GM18498 (cell line): Measurements from ENCODE around the gene ABCA7.

ENCODE experiments used
- ATAC-seq: cut with Tn5 transposase; IDR thresholded peaks from one replicate; pipeline ENCODE4 v1.9.1; 2021; ENCODE audit warnings: mild to moderate bottlenecking, moderate library complexity; ENCODE audit not compliant: unreplicated experiment

The ABCA7 gene

GRCh38 chr19:1004204-1004802 lies 35.6 kb upstream of the ABCA7 start:
- no peak for ATAC-seq

GRCh38 chr19:1004803-1005664 lies 34.9 kb upstream of the ABCA7 start:
- no peak for ATAC-seq

GRCh38 chr19:1006711-1007398 lies 33.1 kb upstream of the ABCA7 start:
- no peak for ATAC-seq

- ATAC-seq, result no peak
Measured at GRCh38 chr19:1007399-1008251, 32.3 kb upstream of the ABCA7 start.

- ATAC-seq, result no peak
Measured at GRCh38 chr19:1008268-1009040, 31.5 kb upstream of the ABCA7 start.

- no peak for ATAC-seq
Measured at GRCh38 chr19:1009041-1009980, 30.6 kb upstream of the ABCA7 start.

- ATAC-seq, result no peak
Measured at GRCh38 chr19:1009981-1010538, 29.8 kb upstream of the ABCA7 start.

GRCh38 chr19:1010586-1011510 lies 29.1 kb upstream of the ABCA7 start:
- no peak for ATAC-seq

GRCh38 chr19:1011831-1012333 lies 28.0 kb upstream of the ABCA7 start:
- no peak for ATAC-seq

GRCh38 chr19:1012334-1012733 lies 27.6 kb upstream of the ABCA7 start:
- no peak for ATAC-seq

GRCh38 chr19:1013218-1013617 lies 26.7 kb upstream of the ABCA7 start:
- ATAC-seq, result no peak

GRCh38 chr19:1014161-1015060 lies 25.5 kb upstream of the ABCA7 start:
- ATAC-seq, result no peak

GRCh38 chr19:1015061-1015781 lies 24.7 kb upstream of the ABCA7 start:
- ATAC-seq, result no peak

- no peak for ATAC-seq
Measured at GRCh38 chr19:1015782-1016646, 23.9 kb upstream of the ABCA7 start.

GRCh38 chr19:1016647-1017114 lies 23.2 kb upstream of the ABCA7 start:
- no peak for ATAC-seq
